ENCODE measurements around the gene EXOC3L4. TPM values are rescaled to one million over a fixed set of nuclear protein-coding genes. Genes with fewer than 3 reads are reported as not detected.

The EXOC3L4 gene
- total and polyA plus RNA-seq, 8 donors: 0.63 to 8.9 (median 1.3) TPM

GRCh38 chr14:103123634-103124500, 29.3 kb downstream of the EXOC3L4 start:
- Histone ChIP-seq H3K9me3 (no peaks in the 10 kb centered on the region), H3K4me1 (peaks cover 4 to 27% (median 7%) of the 10 kb centered on the region in 3 donors), H3K4me3 (peak overlapping the region; percentile 16 to 59 (median 30)), H3K27me3 (no peaks in the 10 kb centered on the region), H3K27ac (peak overlapping the region; percentile 46 to 90 (median 84)), H3K36me3 (no peaks in the 10 kb centered on the region)
- whole genome bisulfite sequencing, 2 donors: 33 to 41% methylated on average over 45 to 48 of the region's 48 CpGs
- intact Hi-C loops (cut with DNase I): no loop called here
- FAIRE-seq: no peak
- peak in 1 of 4 donors; percentile 3 for ATAC-seq
- peak in 4 of 6 donors; percentile 45 to 81 (median 54) for DNase-seq
- no peak for TF ChIP-seq CTCF (IDR thresholded peaks at IDR 0.05)

- DNase-seq: peak in 4 of 6 donors; percentile 11 to 65 (median 24)
- intact Hi-C loops (cut with DNase I): no loop called here
- no peak for ATAC-seq
- 80 to 83% methylated on average over 5 of the region's 5 CpGs for WGBS, 2 donors
- Histone ChIP-seq H3K9me3 (no peaks in the 10 kb centered on the region), H3K4me1 (peaks cover 4 to 27% (median 7%) of the 10 kb centered on the region in 3 donors), H3K27ac (peak overlapping the region in 1 of 4 donors; percentile 88), H3K27me3 (no peaks in the 10 kb centered on the region), H3K4me3 (peak overlapping the region in 2 of 4 donors; percentile 23 to 59), H3K36me3 (no peaks in the 10 kb centered on the region)
- no peak for FAIRE-seq
- no peak for TF ChIP-seq CTCF (IDR thresholded peaks at IDR 0.05)
These were observed 30.0 kb downstream of the EXOC3L4 start for GRCh38 chr14:103124501-103125001.

- Histone ChIP-seq H3K4me3 (peak overlapping the region in 1 of 4 donors; percentile 59), H3K4me1 (peaks cover 4 to 24% (median 7%) of the 10 kb centered on the region in 3 donors)
These were observed 30.9 kb downstream of the EXOC3L4 start for GRCh38 chr14:103125098-103126070.

More at GRCh38 chr14:103125098-103126070, 30.9 kb downstream of the EXOC3L4 start:
- FAIRE-seq (no peak), DNase-seq (peak in 5 of 6 donors; percentile 10 to 53 (median 25)), ATAC-seq (no peak)
- H3K27ac ChIP-seq: no peak overlapping the region
- no peak for TF ChIP-seq CTCF (IDR thresholded peaks at IDR 0.05)
- no peaks in the 10 kb centered on the region for H3K36me3 ChIP-seq
- 88 to 91% methylated on average over 13 of the region's 13 CpGs for WGBS, 2 donors
- intact Hi-C loops (cut with DNase I): no loop called here
- no peaks in the 10 kb centered on the region for H3K27me3 ChIP-seq
- no peaks in the 10 kb centered on the region for H3K9me3 ChIP-seq

Measured in pancreas (tissue), 10 donors.